Nucleus accumbens (tissue), 56 donors: ENCODE data around the gene RNF34.
A peak's percentile ranks its signal among the peaks of the same experiment; 100 is the strongest.

Source experiments
- DNase-seq, 56 donors: peaks; one replicate each; lab custom pipeline; 2025; lab: John Stamatoyannopoulos, UW

The RNF34 gene

DNA sequence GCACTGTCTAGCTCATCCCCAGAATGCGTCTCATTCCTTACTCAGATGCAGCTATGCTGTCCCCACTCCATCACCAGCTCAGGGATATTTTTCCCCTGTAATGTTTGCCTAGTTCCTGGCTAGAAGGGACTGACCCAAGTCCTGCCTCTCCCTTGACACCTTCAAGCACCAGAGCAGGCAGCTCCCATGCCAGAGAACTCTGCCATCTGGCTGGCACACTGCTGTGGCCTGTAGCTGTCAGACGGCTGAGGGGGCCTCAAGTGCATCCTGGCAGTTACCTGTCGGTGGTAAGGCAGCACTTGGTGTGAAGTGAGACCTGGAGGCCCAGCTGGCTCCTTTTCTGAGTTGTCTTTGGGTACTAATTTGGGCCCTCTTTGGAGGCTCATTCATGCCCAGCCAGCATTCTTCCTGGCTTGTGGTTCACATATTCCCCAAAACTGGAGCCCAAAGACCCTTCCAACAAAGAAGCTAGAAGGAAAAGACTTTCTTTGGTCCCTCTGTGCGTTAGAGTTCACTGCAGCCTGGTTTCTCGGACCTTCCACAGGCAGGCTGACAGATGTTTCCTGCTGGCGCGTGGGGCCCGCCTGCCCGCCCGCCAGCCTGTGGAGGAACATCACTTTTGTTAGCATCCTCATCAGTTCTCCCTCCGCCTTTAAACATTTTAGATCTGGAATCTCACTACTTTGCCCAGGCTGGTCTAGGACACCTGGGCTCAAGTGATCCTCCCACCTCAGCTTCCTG lies 33.0 kb downstream of the RNF34 start:
- DNase-seq = no peak

GRCh38 chr12:121436706-121437105 lies 36.8 kb downstream of the RNF34 start:
- DNase-seq = no peak

GRCh38 chr12:121438905-121439304 lies 39.0 kb downstream of the RNF34 start:
- peak in 39 of 56 donors; percentile 8 to 79 (median 48) for DNase-seq

GRCh38 chr12:121439715-121440114 lies 39.8 kb downstream of the RNF34 start:
- no peak for DNase-seq

DNA sequence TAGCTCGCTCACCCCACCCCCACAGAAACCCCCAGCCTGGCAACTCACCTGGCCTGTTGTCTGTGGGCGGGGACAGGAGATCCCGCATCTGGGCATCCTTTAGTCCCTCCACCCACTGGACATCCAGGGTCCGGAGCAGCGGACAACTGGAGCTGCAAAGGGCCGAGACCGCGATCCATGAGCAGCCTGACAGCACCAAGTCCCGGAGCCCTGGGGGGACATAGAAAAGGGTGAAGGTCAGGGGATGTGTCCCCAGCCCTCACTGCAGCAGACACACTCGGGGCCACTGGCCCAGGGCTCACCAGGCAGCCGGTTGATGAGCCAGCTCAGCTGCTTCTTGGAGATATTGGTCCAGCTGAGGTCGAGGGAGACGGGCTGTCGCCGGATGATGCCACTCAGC lies 40.9 kb downstream of the RNF34 start:
- no peak for DNase-seq

DNA sequence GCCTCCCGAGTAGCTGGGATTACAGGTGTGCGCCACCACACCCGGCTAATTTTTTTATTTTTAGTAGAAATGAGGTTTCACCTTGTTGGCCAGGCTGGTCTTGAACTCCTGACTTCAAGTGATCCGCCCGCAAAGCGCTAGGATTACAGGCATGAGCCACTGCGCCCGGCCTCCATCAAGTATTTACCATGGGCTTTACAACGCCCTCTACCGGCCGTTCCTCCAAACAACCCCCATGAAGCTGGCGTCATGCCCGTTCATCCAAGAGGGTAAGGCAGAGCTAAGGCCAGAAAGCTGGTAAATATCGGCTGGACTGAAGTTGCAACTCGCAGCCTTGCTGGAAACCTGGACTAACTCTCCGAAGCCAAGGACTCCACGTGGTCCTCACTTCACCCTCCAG lies 41.6 kb downstream of the RNF34 start:
- no peak for DNase-seq

DNA sequence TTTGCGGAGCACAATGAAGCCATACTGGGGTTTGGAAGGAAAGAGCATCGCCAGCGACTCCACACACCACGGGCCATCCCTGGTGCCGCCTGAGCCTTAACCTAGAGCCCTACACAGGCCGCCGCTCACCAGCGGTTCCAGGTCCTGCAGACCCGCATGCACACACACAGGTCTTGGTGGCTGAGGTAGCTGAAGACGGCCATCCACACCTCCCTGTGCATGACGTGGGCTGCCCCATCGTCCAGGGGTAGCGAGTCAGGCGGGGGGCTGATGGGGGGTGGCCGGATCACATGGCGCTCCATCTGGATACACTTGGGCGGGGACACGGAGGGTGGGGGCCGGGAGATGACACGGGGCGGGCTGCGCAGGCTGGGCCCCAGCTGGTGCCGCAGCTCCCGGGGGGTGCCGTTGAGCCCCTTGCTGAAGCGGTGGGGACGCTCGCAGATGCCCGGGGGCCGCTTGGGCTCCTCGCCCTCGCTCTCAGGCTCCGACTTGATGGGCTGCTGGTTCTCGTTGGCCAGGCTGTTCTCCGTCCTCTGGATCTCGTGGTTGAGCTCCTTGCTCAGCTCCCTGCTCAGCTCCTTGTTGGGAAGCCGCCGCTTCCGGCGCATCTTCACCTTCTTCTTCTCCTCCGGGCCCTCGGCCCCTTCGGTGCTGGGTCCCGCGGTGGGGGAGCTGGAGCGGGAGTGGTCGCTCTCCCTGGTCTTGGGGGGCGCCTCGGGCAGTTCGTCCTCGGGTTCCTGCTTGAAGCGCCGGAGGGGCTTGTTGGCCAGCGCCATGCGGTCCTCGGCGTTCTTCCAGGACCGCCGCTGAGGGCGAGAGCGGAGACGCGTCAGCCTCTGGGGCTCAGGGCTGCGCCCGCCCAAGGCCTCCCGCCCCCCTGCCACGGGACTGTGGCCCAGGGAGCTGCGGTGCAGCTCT lies 42.4 kb downstream of the RNF34 start:
- no peak for DNase-seq

GRCh38 chr12:121443193-121443870 lies 43.4 kb downstream of the RNF34 start:
- peak in 54 of 56 donors; percentile 31 to 91 (median 74) for DNase-seq

DNA sequence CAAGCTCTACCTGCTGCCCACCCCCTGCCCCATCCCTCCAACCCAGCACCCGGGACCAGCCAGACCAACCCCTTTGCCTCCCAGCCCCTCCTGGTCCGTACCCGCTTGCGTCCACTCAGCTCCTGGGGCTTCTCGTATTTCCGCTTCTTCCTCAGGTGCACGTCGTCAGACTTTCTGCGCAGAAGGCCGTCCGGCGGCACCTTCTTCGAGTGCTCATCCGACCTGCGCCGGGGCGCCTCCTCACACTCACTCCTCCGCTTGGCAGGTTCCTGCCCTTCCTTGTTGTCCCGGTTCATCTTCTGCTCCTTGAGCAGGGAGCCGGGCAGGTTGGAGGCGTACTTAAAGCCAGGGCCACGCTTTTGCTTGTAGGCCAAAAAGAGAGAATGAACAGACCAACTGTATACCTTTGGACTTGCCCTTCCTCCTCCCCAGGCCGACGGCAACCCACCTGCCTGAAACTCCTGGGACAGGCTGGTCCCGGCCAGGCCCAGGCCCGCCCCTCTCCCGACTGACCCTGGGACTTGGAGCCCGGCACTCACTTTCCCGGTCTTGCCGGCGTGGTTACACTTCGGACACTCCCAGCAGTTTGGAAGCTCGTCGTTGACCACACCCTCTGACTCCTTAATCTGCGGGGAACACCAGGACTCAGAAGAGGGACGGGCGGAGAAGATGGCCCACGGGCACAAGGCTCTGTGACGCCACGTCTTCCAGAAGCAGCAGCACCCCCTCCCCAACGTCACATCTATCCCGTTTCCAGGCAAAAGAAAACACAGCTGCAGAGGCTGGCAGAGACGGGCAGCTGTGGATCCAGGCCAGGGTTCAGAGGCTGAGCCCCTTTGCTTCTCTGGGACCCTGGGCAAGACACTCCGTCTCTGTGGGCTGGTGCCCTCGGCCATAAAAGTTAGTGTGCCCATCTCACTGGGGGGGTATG lies 44.3 kb downstream of the RNF34 start:
- DNase-seq = peak in 28 of 56 donors; percentile 12 to 69 (median 39)

DNA sequence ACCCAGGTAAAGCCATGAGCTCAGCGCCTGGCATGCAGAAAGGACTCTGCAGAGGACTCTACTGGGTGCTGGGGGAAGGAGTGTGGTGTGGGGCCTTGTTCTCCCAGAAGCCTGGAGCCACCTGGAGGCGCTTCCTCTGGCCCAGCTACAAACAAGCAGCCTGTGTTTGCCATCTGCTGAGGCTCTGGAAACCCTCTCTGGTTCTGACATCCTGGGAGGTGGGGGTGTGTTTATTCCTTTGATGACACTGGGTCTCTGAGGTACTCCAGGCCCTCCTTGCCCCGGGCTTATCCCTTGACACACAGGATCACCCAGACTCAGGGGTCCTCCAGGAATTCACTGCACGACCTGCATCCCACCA lies 44.9 kb downstream of the RNF34 start:
- peak in 1 of 56 donors; percentile 54 for DNase-seq

- DNase-seq = no peak
These were observed 46.8 kb downstream of the RNF34 start for GRCh38 chr12:121446750-121447149.

GRCh38 chr12:121448771-121449315 lies 48.9 kb downstream of the RNF34 start:
- no peak for DNase-seq

DNA sequence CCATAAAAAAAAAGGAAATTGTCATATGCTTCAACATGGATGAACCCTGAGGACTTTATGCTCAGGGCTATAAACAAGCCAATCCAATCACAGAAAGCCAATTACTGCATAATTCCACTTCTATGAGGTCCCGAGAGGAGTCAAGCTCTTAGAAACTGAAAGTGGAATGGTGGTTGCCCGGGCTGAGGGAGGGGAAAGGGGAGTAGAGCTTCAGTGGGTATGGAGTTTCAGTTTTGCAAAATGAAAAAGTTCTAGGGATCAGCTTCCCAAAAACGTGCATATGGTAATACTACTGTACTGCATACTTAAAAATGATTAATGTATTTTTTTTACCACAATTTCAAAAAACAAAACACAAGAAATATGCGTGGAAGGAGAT lies 52.0 kb downstream of the RNF34 start:
- DNase-seq = no peak

GRCh38 chr12:121452340-121452984 lies 52.5 kb downstream of the RNF34 start:
- DNase-seq = no peak

- no peak for DNase-seq
These were observed 53.1 kb downstream of the RNF34 start for GRCh38 chr12:121452985-121453360.

DNA sequence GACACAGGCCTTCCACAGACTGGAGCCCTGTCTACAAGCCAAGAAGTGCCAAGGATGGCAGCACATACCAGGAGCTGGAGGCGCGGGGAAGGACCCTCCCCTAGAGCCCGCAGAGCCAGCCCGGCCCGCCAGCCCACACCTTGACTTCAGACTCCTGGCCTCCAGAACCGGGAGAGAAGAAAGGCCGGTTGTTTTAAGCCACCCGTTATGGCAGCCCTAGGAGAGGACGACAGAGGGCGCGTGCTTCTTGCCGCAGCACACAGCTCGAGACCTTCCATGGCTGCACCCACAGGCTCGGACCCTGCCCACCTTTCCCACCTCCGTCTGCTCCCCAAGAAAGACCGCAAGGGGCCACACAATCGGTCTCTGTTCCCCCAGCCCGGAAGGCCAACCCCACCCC lies 53.7 kb downstream of the RNF34 start:
- no peak for DNase-seq

DNA sequence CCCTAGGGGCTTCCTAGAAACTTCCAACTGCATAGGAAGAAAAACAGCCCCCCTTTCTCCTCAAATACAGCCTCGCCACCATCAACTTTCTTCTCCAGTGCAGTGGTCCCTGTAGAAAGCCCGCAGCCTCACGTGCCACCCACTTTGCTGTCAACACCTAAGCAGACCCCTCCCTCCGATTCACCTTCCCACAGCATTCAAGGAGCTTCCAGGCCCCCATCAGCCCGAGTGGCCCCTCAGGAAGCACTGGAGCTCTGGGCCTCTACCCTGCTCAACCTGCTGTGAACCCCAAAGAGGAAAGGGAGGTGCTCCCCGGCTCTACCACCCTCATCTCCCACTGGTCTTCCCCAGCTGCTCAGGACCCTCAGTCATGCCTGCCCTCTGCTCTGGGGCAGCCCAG lies 55.0 kb downstream of the RNF34 start:
- DNase-seq = no peak

- no peak for DNase-seq
These were observed 56.0 kb downstream of the RNF34 start for GRCh38 chr12:121455766-121456420.

- DNase-seq = no peak
These were observed 56.6 kb downstream of the RNF34 start for GRCh38 chr12:121456551-121456950.
